ENCODE data around the gene NPLOC4.
A peak's percentile ranks its signal among the peaks of the same experiment; 100 is the strongest.

NPLOC4 gene

DNA sequence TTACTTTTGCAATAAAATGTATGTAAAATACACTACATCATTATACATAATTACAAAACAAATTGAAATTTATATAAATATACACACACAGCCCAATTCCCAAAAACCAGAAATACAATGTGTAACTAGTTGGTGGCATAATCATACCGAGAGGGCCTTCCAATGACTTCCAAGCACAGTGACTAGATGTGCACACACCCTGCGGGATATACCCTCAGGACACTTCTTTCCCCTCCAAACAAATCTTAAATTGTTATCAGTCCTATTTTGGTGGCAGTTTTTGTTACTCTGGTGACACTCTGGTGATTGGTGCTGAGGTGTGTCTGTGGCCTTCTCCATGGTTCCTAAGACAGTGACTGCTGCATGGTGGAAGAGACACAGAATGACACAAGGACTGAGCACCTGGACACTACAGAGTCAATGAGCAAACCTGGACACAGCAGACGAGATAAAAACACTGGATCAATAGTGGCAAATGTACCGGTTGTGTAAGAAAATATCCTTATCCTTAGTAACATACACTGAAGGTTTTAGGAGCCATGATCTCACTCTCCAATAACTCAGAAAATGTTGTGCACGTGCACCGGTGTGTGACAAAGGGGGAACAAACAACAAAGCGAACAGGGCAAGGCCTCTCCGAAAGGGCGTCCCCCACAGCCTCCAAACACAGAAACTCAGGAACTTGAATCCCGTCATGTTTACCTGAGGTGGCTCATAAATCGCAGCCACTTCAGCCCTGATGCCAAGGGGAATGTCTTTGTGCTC, 32.9 kb downstream of the NPLOC4 start:
- no peak for DNase-seq (ENCODE audit: low read depth)
- TF ChIP-seq, protein P1, sequence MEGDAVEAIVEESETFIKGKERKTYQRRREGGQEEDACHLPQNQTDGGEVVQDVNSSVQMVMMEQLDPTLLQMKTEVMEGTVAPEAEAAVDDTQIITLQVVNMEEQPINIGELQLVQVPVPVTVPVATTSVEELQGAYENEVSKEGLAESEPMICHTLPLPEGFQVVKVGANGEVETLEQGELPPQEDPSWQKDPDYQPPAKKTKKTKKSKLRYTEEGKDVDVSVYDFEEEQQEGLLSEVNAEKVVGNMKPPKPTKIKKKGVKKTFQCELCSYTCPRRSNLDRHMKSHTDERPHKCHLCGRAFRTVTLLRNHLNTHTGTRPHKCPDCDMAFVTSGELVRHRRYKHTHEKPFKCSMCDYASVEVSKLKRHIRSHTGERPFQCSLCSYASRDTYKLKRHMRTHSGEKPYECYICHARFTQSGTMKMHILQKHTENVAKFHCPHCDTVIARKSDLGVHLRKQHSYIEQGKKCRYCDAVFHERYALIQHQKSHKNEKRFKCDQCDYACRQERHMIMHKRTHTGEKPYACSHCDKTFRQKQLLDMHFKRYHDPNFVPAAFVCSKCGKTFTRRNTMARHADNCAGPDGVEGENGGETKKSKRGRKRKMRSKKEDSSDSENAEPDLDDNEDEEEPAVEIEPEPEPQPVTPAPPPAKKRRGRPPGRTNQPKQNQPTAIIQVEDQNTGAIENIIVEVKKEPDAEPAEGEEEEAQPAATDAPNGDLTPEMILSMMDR (conservative IDR thresholded peaks at IDR 0.05; ENCODE audit: low read depth, low read length): no peak
- H3K4me3 ChIP-seq (ENCODE audit: low read length): no peak overlapping the region

DNA sequence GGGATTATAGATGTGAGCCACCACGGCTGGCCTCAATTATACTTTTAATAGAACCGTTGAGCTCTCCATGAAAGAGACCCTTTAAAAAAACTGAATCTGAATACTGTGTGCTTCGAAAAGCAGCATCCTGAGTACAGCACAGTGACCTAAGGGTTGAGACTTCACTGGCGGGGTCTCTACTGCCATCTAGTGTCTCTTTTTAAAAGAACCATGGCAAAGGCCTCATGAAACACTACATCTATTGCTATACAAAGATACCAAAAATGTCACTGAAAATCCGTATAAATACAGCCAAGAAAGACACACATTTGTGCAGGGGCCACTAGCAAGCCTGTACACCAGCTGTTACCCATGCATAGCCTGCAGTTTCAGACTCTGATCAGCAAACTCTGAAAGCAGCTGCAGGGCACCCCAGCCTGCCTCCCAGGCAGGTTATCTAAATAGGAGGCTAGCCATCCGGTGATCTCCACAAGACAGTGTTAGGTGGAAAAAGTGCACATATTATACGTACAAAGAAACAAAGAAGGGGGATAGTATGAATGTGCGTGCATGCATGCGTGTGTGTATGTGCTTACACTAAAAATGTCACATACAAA, 35.3 kb downstream of the NPLOC4 start:
- no peak overlapping the region for H3K4me3 ChIP-seq (ENCODE audit: low read length)
- DNase-seq (ENCODE audit: low read depth): no peak
- TF ChIP-seq, protein P1 (conservative IDR thresholded peaks at IDR 0.05; ENCODE audit: low read depth, low read length): peak; percentile 85

DNA sequence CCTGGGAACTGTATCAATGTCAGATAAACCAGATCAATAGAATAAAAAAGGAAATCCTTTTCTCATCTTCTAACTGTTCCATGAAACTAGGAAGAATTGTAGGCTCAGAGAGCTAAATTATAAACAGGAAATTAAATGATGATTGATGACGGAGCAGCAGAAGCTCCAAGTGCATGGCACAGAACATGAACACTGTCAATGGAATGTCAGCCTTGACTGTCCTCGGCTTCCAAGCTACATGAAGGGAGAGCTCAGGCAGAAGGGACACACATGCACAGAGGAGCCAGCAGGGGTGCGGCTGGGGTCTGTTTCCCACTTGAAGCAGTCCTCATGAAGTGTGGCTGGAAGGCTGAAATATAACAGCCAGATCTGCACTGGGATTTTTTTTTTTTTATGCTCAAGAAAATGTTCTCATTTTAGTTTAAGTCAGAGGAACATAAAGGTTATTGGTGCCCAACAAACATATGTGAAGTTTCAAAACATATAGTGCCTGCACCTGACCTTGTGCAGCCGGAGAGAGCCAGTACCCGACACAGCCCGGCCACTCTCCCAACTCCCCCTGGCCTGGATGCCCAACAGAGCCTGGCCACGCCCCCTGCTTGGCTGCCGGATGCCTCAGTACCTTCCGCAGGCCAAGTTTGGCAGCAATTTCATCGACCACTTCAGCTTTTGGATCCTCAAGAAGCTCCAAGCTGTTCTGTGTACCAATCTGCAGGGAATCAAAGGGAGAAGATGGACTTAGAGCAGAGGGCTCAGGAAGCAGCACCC, 37.0 kb downstream of the NPLOC4 start:
- no peak for DNase-seq (ENCODE audit: low read depth)
- H3K4me3 ChIP-seq (ENCODE audit: low read length): no peak overlapping the region
- TF ChIP-seq, protein P1 (conservative IDR thresholded peaks at IDR 0.05; ENCODE audit: low read depth, low read length): no peak

DNA sequence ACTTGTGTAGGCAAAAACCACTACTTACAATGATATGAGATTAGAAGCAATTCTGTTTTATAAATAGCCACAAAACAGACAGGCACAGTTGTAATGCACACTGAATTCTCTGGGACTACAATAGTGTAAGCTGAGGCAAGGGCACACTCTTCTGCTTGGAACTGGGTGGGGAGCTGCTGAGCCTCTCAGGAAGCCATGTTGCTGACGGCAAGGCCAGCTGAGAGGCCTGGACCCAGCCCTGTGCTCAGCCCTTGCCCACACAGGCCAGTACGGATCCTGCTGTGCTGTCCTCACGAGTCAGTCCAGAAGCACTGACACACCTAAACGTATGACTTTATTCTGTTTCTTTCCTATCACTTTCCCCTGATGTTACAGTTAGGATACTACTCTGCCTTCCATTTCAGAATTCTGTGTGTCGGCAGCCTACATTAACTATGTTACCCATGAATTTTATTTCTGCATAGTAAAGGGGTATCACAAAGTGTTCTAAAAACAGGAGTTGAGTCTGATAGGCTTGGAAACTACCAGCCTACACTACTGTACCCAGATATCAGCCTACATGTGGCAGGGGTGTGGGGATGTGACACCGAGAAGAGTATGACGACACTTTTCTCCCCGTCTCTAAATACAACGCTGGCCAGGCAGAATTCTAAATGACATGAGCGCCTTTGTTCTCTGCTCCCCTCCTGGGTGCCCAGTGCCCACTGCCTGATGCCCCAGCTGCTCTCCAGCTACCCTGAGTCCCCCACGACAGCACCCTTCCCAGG, 43.6 kb downstream of the NPLOC4 start:
- no peak overlapping the region for H3K4me3 ChIP-seq (ENCODE audit: low read length)
- TF ChIP-seq, protein P1 (conservative IDR thresholded peaks at IDR 0.05; ENCODE audit: low read depth, low read length): no peak
- DNase-seq (ENCODE audit: low read depth): no peak

DNA sequence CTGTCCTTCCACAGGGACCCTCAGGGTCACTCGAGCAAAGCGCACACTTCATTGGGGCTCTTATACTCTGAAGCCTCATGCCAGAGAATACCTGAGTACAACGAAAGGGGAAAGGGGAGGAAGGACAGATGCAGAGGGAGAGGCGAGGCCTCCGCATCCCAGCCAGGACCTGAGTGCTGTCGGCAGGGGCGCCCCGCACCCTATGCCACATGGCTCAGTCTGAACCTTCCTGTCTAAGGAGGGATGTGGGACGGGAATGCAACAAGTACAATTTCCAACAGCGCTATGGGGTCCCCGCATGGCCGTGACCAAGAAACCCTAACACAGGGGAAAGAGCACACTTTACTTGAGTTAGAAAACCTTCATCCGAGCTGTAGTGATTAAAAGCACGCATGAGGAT, 44.9 kb downstream of the NPLOC4 start:
- TF ChIP-seq, protein P1 (conservative IDR thresholded peaks at IDR 0.05; ENCODE audit: low read depth, low read length): no peak
- no peak overlapping the region for H3K4me3 ChIP-seq (ENCODE audit: low read length)
- DNase-seq (ENCODE audit: low read depth): no peak

DNA sequence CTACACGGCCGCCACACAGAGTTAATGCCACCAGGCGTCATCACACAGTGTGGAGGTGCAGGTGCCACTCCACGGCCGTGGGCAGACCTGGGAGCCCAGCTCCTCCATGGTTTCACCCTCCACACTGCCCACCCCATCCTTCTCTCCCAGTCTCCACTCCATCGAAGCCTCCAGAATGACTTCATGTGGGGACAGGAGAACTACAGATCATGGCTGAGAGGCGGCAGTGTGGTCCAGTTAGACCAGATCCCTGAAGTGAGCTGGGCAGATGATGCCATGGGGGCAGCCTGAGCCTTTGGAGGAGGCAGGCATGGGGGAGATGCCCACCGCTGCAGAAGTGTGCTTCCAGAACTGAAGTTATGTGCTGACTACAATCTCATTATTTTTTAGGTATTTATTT, 46.8 kb downstream of the NPLOC4 start:
- no peak for DNase-seq (ENCODE audit: low read depth)
- no peak overlapping the region for H3K4me3 ChIP-seq (ENCODE audit: low read length)
- TF ChIP-seq, protein P1 (conservative IDR thresholded peaks at IDR 0.05; ENCODE audit: low read depth, low read length): no peak

Data from retinal pigment epithelial cell (primary cell).